Esophagus muscularis mucosa (tissue), 4 donors: ENCODE results near the gene RNF34.

ENCODE experiments used
- EP300 ChIP-seq: sonication (generic); formaldehyde crosslinking; IDR thresholded peaks from one replicate; pipeline ENCODE4 v1.6.1; 2017; ENCODE audit warnings: antibody characterized with exemption
- POLR2A ChIP-seq: fragments of 450-650 bp; IDR thresholded peaks from one replicate; pipeline ENCODE4 v1.6.1; 2017; ENCODE audit warnings: antibody characterized with exemption, moderate library complexity, mild to moderate bottlenecking, low read depth
- TF ChIP-seq, protein P1 (sequence below), 3 experiments: fragments of 200-600 bp in 2 of 3; fragments of 450-650 bp in 1 of 3; sonication (generic) in 2 of 3; IDR thresholded peaks; one replicate each; pipeline ENCODE4 v1.5.1; 2017 to 2019; ENCODE audit warnings: antibody characterized with exemption in 3 of 3, mild to moderate bottlenecking in 2 of 3, moderate library complexity in 1 of 3

DNA sequence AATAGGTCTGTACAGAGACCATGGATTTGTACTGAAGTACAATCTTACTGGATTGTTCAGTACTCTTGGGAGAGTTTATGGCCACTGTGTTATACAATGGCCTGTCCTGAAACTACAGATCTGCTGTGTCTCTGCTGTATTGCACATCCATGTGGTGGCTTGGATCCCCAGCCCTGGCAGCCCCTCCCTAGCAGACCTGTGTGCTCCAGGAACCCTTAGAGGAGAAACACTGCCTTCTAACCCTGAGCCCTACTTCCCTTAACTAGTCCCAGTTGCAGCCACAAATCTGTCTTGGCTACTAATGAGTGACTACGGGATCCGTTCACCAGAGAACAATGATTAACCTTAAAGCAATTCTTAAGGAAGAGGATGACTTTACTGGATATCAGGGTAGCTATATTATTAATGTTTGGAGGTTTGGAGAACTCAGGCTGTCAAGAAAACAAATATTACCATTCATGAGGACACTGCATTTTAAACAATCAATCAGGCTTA lies 27.7 kb downstream of the RNF34 start:
- TF ChIP-seq POLR2A (no peak), EP300 (no peak)
- TF ChIP-seq, protein P1, sequence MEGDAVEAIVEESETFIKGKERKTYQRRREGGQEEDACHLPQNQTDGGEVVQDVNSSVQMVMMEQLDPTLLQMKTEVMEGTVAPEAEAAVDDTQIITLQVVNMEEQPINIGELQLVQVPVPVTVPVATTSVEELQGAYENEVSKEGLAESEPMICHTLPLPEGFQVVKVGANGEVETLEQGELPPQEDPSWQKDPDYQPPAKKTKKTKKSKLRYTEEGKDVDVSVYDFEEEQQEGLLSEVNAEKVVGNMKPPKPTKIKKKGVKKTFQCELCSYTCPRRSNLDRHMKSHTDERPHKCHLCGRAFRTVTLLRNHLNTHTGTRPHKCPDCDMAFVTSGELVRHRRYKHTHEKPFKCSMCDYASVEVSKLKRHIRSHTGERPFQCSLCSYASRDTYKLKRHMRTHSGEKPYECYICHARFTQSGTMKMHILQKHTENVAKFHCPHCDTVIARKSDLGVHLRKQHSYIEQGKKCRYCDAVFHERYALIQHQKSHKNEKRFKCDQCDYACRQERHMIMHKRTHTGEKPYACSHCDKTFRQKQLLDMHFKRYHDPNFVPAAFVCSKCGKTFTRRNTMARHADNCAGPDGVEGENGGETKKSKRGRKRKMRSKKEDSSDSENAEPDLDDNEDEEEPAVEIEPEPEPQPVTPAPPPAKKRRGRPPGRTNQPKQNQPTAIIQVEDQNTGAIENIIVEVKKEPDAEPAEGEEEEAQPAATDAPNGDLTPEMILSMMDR (IDR thresholded peaks at IDR 0.05), result no peak
